NCI-H146 (cell line): ENCODE measurements around the gene DOCK2.
A peak's percentile ranks its signal among the peaks of the same experiment; 100 is the strongest.
"Not testable (repeated sequence)": the region's sequence is repeated elsewhere in the genome, so short reads cannot be mapped to it uniquely, and the experiment has no call there.

Source experiments
- DNase-seq: peaks from one replicate; lab custom pipeline; 2025; lab: John Stamatoyannopoulos, UW

Gene DOCK2

DNA sequence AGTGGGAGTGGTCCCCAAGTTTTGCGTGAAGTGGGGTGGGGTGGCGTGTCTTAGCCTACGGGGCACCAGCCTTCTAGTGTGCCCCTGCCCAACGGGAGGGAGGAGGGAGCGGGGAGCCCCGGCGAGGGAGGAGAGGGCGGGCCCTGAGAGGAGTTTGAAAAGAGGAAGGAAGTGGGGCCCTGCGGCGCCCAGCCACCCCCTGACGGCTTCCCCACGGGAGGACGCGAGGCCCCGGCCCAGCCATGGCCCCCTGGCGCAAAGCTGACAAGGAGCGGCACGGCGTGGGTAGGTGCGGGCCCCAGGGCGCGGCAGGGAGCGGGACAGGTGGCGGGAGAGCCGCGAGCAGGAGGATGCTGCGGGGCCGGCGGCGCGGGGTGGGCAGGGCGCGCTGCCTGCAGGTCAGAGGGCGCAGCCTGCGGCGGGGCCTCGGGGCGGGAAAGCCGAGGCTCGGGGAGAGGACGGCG is at the start of gene DOCK2:
TSS of gene DOCK2 (plus strand) at position 191 of the 464 bp plus-strand sequence. CDS start at position 243, 52 bp downstream.
- DNase-seq = peak; percentile 1

DNA sequence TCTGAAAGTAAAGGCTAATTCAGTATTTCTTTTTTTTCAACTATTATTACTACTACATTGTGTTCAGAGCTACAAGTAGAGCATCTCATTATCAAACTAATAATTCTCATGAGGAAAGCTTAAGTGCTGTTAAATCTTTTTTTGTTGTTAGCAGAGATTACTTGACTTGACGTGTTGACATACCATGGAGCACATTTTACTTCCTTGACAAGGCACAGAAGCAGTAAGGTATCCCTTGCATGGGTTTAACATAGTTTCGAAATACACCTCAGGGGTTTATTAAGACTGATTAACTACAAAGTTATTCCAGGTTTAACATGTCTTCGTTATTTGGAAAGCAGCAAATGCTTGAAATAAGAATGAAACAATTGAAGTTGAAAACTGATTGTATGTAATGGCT is 46.5 kb upstream of the DOCK2 start:
- no peak for DNase-seq

DNA sequence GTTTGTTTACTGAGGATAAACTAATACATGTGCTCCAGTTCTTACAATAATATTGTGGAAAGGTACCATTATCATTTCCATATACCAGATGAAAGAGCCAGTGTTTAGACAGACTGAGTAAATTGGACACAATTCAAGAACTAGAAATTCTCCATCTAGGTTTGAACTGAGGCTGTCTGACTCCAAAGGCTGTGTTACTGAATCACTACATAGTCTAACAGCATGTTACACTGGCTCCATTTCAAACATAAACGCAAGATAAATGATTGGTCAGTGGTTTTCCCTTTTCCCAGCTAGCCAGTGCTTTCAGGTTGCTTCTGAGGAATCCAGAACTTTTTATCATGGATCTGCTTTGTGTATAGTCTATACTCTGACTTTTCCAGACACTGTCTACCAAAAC is 45.4 kb upstream of the DOCK2 start:
- DNase-seq = no peak

DNA sequence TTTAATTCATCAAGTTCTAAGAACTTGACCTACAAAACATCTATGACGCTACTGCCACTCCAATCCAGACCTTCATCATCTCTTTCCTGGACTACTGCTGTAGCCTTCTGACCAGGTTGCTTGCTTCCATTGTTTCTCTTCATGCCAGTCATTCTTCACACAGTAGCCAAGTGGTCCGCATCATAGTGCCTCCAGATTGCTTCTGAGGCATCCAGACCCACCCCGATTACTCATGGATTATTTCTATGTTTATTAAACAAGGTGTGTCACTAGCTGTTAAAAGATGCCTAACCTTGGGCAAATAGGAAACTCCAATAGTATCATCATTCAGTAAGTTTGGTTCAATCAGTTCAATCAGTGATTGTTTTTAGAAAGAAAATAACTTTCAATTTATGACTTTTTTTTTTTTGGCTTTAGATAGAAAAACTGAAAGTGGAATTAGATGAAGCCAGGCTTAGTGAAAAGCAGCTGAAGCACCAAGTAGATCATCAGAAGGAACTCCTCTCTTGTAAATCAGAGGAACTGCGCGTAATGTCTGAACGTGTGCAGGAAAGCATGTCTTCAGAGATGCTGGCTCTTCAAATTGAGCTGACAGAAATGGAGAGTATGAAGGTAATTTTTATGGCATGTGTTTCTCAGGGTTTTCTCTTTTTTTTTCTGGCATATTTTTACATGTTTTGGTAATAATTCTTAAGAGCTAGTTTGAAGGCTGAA is 44.0 kb upstream of the DOCK2 start:
- no peak for DNase-seq

DNA sequence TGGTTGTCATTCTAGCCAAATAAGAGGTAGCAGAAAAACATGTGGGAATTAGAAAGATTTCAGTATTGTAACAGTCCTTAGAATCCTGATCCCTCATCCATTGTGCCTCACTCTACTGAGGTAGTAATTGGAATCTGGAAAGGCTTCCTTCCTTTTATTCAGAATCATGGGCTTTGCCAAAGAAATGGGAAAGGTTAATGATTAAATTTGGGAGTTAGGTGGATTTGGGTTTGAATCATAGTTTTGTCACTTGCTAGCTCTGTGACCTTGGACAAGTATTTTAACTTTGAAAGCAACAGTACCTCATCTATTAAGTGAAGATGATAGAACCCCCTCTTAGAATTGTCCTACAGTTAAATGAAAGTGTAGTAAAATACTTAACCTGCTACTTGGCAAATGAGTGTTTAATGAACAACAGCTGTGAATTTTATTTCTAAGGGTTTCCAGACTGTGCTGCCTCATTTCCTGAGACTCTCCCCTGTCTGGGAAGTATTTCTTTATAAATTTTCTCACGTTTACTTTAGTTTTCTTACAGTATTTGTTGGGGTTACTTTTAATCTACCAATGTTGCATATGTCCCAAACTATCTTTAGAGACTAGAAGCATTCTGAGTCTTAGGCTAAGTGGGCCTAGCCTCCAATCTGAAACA is 41.8 kb upstream of the DOCK2 start:
- DNase-seq = no peak

DNA sequence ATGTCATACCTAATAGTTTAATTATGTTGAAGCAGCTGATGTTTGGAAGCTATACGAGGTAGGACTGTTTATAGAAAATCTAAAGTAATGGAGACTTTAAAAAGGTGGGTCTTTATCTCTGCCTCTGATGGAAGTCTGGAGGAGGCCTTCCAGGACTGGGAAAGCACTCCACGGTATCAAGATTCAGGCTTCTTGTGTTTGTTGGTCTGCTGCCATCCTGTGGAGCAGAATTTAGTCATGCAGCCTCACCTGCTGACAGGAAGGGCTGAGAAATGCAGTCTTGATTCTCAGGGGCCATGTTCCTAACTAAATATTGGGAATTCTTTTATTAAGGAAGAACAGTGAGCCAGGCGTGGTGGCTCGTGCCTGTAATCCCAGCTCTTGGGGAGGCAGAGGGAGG is 37.6 kb upstream of the DOCK2 start:
- no peak for DNase-seq

DNA sequence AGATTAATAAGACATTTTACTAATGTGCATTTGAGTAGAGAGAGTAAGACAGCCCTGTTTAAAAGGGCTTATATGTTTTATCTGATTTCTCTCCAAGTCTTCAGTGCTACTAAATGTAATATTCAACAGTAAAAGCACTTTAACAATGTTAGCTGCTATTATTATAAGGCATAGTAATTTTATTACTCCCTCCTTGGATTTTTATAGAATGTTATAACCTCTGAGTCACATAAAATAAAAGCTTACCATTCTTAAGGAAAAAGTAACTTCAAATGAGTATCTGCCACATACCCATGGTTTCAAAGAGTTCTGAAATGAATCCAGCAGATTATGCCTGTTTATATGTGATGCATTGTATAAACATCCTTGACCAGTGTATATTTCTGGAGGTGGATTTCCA is 34.5 kb upstream of the DOCK2 start:
- no peak for DNase-seq

DNA sequence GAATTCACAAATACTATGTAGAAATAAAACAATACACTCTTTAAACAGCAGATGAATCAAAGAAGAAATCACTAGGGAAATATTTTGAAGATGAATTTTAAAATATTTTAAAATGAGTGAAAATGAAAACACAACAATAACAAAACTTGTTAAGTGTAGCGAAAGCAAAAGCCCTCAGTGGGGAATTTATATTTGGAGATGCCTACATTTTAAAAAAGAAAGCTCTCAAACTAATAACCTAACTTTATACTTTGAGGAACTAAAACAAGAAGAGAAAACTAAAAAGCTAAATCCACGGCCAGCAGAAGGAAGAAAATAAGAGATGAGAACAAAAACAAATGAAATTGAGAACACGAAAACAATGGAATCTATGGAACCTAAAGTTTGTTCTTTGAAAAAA is 30.8 kb upstream of the DOCK2 start:
- no peak for DNase-seq

DNA sequence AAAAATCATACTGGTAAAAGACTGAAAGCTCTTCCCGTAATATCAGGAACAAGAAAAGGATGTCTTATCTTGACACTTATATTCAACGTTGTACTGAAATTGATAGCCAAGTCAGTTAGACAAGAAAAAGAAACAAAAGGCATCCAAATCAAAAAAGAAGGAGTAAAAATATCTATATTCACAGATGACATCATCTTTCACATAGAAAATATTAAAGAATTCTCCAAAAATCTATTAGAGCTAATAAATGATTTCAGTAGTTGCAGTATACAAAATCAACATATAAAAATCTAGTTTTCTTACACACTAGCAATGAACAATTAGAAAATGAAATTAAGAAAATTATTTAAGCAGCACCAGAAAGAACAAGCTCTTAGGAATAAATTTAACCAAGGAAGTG is 29.2 kb upstream of the DOCK2 start:
- no peak for DNase-seq

DNA sequence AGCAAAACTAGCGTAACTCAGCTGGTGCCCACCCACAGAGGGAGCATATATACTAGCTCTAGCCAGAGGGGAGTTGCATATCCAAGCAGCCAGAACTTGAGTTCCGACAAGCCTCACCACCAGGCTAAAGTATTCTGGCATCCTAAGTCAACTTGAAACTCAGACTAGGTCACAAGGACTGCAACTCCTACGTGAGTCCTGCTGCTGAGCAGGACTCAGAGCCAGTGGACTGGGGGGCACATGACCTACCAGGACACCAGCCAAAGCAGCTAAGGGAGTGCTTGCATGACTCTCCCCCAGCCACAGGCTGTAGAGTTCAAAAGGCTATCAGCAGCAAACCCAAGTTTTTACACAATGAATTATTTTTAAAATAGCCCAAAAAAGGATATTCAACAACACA is 27.4 kb upstream of the DOCK2 start:
- no peak for DNase-seq

DNA sequence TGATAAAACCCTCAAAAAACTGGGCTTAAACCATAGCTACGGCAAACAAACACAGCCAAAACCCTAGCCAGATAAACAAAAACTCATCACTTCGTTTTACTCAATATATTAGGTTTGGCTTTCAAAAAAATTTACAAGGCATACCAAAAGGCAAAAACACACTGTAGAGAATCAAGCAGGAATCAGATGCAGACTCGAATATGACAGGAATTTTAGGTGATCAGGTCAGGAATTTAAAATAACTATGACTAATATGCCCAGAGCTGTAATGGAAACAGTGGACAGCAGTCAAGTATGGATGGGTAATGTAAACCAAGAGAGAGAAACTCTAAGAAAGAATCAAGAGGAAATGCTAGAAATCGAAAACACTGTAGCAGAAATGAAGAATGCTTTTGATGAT is 26.5 kb upstream of the DOCK2 start:
- DNase-seq = no peak

DNA sequence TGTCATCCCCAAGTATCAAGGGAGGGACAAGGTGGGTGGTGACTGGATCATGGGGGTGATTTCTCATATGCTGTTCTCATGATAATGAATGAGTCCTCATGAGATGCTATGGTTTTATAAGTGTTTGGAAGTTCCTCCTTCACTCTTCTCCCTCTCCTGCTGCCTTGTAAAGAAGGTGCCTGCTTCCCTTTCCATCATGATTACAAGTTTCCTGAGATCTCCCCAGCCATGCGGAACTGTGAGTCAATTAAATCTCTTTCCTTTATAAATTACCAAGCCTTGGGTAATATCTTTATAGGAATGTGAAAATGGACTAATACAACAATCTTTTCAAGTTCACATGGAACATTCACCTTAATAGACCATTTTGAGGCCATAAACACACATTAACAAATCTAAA is 21.5 kb upstream of the DOCK2 start:
- DNase-seq = no peak

DNA sequence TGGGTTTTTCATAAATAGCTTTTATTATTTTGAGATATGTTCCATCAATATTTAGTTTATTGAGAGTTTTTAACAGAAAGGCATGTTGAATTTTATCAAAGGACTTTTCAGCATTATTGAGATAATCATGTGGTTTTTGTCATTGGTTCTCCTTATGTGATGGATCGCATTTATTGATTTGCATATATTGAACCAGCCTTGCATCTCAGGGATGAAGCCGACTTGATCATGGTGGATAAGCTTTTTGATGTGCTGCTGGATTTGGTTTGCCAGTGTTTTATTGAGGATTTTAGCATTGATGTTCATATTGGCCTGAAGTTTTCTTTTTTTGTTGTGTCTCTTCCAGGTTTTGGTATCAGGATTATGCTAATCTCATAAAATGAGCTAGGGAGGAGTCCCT is 12.8 kb upstream of the DOCK2 start:
- not testable (repeated sequence) for DNase-seq

DNA sequence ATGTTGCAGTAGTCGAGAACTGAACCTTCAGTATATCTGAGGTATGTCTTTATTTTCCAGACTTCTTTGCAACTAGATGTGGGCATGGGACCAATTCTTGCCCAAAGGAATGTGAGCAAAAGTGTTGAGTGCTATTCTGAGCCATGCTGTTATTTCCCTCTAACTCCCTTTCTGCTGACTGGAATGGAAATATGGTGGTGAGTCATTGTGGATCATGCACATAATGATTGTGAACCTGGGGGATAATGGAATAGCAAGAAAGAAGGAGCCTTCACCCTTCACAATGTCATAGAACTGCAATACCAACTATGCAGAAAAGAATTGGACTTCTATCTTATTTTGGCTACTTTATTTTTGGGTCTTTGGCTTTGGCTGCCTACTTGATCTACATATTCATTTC is 10.3 kb upstream of the DOCK2 start:
- no peak for DNase-seq

DNA sequence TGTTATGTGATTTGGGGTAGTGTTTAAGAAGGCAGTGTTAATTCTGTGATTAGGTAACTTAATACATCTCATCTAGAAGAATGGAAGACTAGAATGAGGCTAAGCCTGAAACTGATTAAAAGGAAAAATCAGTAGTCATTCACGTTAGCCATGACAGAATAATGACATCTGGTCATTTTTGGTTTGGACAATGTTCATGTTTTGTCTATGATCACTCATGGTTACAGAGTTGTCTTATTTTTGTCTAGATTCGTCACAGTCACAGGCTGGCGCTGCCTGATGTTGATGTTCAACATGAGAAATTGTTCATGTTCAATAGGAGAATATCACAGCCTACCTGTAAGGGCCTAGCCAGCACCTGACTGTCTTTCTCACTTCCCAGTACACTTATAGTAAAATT is 9.5 kb upstream of the DOCK2 start:
- DNase-seq = no peak

DNA sequence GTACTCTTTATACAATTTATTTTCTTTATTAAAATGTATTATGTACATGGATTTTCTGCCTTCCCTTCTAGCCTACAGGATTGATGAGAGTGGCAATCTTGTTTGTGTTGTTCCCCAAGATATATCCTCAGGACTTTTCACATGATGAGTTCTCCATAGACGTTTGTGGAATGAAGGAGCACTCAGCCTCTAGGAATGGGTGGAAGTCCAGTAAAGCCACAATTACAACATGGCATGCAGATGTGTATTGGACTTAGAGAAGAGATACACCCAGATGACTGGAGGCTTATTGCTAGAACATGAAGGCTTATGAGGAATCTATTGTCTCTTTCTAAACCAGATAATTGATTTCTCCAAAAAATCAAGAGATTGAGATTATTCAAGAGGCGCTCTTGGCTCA is 8.2 kb upstream of the DOCK2 start:
- no peak for DNase-seq

DNA sequence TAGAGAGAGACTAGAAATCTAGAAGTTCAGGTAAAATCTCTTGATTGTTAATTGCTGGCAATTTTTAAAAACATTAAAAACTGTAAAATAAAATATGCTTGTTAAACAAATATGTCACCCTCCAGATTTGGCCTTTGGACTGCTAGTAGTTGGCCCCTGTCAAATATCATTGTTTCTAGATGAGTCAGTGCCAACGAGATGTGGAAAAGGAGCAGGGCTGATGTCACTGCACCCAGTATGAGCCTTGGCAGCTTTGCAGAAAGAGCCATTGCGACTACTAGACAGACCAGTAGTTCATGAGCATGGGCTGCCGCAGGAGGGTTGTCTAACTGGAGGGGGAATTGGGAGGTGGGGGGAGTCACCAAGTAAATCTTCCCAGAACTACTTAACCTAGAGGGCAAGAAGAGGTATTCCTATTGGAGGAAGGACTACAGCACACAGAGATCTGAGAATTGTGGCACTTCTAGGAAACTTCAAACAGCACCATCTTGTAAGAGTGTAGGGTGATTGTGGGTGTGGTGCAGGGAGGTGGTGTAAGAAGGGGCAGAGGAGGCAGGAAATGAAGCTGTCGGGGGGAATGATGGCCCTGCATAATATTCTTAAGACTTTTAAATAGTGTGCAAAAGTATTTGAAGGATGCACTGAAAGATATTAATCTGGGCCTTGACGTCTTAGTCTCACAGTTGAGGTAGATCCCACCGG is 7.1 kb upstream of the DOCK2 start:
- DNase-seq = no peak

DNA sequence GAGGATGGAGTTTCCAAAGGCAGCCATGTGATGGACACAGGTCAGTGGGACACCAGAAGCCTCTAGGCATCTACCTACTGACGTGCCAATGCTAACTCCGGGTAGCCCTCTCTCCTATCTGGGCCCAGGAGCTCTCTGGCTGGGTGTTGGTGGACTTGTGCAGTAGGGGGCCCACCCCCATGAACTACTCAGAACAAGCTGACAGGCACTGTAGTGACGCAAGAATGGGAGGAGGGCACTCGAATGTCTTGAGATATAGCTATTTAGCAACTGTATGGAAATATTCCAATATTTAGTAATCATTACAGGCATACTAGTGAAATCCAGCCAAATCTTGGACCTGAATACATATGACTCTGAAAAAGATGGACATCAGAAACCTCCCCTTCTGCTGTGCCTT is 5.7 kb upstream of the DOCK2 start:
- DNase-seq = no peak

DNA sequence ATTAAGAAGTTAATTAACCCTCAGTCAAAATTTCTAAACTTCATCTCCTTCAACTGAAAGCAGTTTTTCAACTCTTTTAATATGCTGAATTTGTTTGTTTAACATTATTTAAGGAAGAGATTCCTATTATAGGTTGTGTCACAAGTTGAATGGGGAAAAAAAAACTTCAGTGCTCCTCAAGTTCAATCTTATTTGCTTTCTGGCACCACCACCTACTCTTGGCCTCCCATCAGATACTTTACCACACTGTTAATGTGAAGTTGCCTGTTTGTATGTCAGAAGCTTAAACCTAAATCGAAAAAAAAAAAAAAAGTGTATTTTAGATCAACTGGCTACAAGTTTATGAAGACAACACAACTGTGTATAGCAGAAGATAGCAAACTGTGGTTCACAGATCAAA is 4.1 kb upstream of the DOCK2 start:
- no peak for DNase-seq

DNA sequence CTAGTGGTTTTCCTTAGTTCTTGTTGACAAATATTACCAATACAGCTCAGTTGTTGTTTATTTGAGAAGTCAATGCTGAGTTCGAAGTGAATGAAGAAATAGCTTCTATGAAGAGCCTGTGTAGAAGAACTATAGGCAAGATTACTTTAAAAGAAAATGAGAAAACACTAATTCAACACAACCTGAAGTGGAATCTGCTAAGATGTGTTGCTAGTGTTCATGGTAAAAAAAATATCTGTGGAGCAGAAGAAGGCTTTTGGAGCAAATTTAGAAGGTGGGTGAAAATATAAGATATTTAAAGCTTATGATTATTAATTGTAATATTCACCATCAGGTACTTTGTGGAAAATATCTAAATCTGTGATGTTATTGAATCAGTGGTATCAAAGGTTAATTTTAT is 2.5 kb upstream of the DOCK2 start:
- DNase-seq = no peak

DNA sequence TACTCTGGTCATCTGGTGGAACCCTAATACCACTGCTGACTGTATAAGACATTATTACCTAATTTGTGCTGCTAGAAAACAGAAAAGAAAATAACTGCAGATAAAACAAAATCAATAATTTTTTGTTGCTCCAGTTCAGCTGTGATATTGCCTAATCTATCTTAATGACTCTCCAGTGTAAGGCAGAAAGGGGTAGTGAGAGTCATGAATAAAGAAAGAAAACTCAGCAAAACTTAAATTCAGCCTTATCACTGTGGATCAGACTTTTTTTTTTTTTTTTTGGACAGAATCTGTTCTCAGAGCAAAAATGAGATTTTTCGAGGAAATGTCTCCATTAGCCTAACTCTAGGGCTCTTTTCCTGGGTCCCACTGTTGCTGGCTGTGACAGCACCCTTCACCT is 1.1 kb upstream of the DOCK2 start:
- DNase-seq = no peak

DNA sequence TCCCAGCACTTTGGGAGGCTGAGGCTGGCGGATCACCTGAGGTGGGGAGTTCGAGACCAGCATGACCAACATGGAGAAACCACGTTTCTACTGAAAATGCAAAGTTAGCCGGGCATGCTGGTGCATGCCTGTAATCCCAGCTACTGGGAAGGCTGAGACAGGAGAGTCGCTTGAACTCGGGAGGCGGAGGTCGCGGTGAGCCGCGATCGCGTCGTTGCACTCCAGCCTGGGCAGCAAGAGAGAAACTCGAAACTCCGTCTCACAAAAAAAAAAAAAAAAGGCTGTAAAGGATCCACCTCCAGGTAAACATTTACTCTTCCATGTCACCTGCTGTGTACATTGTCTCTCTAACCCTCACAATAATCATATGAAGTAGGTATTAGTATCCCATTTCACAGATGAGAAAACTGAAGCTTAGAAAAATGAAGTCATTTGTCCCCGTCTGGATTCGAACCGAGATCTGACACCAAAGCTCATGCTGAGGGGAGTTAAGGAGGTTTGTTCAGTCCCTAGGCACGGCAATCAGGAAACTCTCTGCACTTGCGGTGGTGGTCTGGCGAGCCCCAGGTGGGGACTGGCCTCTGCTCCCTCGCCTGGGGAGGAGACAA is 494 bp upstream of the DOCK2 start:
- DNase-seq = peak; percentile 2

DNA sequence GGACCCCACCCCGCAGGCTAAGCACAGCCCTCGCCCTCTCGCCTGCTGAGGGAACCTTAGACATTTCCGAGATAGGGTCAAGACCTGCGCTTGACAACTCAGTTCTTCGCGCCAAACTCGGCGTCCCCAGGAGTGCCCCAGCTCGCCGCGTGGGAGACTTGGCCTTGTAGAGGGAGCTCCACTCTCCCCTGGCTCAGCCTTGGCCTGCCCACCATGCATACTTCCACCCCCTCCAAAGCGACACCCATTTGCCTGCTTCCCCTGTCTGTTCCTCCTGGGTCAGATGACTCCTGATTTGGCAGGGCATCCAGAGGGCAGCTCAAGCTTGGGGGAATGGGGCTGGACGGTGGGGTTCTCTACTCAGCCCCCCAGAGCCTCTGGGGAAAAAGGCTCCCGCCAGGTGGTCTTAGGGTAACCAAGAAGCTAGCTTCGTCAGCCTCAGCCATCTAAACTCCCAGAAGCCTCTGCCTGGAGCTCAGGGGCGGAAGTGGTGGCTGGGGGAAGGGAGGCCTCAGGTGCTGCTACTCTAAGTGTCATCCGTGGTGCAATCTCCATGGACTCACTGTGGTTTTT is 560 bp downstream of the DOCK2 start:
- DNase-seq = no peak
